ENCODE data around the gene KCNK15.
A peak's percentile ranks its signal among the peaks of the same experiment; 100 is the strongest.

KCNK15 gene

DNA sequence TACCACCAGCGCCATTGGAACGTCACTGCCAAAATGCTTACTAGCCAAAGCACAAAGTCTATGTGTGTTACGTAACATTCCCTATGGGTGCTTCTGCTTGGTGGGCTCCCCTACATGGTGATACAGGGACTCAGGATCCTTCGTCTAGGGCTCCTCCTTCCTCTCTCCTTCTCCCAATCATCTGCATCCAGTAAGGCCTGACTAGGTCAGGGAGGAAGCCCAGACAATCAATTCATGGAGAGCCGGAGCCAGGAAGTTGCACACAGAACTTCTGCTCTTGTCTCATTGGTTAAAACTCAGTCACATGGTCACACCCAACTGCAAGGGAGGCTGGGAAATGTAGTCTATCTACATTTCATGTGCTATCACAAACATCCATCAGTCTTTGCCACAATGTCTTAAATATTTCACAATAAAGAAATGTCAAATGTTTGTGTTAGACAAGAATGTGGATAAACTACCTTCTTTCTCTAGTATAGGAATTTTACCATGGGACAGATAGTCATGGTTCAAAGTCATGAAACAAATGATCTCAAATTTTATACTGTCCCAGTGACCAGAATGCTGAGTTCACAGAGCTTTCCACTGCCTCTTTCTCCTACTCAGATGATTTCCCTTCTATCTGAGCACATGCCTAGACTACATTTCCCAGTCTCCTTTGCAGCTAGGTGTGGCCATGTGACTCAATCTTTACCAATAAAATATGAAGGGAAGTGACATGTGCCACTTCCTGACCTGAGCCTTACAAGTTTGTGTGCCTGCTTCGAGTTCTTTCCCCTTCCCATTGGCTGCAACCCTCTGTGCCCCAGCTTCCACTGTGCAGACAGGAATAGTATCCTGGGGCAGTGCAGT lies 9.3 kb upstream of the KCNK15 start:
- DNase-seq: peak; percentile 81

DNA sequence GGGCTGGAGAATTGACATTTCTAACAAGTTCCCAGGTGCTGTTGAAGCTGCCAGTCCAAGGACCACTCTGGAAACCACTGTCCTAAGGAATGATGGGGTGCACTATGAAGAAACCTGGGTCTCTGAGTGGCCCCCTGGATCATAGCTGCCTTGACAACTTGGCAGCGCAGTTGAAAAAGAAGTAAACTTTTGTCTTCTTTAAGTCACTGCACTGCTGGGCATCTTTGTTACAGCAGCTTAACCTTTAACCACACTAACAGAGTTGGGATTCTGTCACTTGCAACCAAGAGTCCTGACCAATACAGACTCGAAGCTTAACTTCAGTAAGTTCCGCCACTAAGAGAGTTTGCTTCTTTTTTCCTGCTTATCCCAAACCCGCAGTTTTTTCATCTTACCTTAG lies 8.5 kb upstream of the KCNK15 start:
- no peak for DNase-seq

DNA sequence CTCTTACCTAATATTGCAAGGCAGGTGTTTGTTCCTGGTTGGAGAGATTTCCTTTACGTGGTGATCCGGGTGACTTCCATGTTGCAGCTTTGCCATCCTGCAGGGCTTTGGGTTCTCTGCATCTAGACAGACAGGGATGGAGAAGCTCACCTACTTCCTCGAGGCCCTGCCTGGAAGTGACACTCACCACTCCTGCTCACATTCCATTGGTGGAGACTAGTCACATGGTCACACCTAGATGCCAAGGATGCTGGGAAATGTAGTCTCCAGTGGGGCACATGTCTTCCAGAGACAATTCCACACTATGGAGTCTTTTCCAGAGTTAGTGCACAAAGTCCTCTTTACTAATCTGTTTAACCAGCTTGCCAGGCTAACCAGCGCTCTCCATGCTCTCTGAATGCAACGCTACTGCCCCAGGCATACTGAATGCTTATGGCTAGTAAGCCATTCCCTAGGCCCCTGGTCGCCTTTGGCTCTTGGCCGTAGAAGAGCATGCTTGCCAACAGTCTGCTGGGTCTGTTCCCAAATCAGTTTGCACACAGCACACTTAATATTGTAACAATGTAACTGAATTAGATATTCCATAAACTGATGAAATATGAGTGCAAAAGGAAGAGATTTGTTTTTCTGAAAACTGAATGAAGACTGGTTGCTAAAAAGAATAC lies 6.7 kb upstream of the KCNK15 start:
- peak; percentile 81 for DNase-seq

- DNase-seq: no peak
Observed at GRCh38 chr20:44739942-44740341, 5.7 kb upstream of the KCNK15 start.

GRCh38 chr20:44742304-44743079 lies 3.2 kb upstream of the KCNK15 start:
- DNase-seq: no peak

- DNase-seq: no peak
Observed at GRCh38 chr20:44743080-44743701, 2.5 kb upstream of the KCNK15 start.

GRCh38 chr20:44743916-44744655 lies 1.6 kb upstream of the KCNK15 start:
- no peak for DNase-seq

- no peak for DNase-seq
Observed at GRCh38 chr20:44745122-44745597, 505 bp upstream of the KCNK15 start.

DNA sequence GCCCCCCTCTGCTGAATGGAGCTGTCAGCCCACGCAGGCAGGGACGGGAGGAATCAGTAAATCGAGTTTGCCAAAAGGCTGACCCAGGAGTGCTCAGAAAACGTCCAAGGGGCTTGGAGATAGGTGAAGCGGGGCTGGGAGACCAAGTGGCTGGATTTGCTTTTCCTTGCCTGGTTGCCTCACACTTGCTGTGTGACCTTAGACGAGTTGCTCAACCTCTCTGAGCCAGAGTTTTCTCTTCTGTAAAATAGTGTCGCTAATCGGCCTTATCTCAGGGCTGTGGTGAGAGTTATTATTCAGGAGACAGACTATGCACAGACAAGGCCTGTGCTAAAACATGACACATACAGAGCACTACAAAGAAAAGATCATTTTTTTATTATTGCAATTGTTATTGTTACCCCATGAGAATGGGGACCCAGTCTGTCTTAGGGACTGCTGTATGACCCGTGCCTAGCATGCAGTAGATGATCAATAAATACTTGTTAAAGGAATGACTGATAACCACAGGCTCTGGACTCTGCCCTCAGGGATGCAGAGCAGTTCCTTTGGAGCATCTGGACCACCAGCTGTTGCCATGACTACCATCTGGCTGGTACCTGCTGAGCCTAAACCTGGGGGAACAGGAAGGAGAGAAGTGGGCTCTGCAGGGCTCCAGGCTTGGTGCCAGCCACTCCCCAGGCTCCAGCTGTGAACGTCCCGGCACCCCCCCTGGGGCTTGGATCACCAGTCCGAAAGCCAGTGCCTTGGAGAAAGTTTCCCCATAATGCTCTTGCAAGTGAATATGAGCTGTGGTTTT lies 901 bp downstream of the KCNK15 start:
- DNase-seq: no peak

GRCh38 chr20:44747166-44748004 lies 1.7 kb downstream of the KCNK15 start:
- peak; percentile 91 for DNase-seq

DNA sequence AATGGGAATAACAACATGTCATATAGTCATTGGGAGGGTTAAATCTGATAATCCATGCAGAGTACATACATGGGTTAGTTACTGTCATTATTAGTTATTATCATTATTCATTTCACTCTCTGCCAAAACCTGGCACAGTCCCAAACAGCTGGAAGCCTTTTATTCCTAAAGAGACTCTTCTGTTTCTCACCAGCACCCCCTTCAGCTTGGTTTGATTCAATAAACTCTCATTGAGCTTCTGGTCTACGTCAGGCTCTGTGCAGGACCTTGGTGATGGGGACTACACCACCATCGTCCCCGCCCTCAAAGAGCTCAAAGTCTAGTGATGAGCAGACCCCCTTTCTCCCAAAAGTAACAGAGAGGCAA lies 2.3 kb downstream of the KCNK15 start:
- DNase-seq: no peak

- DNase-seq: no peak
Observed at GRCh38 chr20:44750081-44750805, 4.6 kb downstream of the KCNK15 start.

GRCh38 chr20:44752099-44752931 lies 6.7 kb downstream of the KCNK15 start:
- no peak for DNase-seq

- peak; percentile 70 for DNase-seq
Observed at GRCh38 chr20:44754554-44754953, 8.9 kb downstream of the KCNK15 start.

DNA sequence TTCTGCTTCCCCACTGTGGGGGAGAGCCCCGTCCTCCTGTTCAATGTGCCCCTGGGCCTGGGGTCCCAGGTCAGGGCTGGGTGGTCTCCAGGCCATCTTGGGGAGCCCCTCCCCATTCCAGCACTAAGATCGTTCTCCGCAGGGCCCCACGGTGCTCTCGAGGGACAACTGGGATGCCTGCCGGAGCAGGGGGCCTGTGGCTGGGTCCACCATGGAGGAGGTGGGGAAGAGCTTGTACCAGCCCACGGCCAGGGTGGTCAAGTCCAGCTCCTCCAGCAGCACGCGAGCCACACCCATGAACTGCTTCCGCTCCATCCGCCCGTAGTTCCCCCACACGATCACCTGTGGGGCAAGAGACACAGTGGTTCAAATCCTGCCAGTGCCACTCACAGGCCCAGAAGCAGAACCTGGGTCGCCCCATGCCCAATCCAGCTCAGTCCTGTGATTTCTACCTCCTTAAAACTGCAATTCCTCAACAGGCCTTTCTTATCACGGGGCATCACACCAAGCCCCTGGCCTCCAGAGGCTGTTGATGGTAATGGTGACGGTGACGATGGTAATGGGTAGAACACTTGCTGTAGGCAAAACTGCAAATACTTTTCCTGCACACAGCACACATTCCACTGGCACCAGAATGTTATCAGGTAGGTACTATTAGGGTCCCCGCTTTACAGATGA lies 10.5 kb downstream of the KCNK15 start:
- DNase-seq: no peak

DNA sequence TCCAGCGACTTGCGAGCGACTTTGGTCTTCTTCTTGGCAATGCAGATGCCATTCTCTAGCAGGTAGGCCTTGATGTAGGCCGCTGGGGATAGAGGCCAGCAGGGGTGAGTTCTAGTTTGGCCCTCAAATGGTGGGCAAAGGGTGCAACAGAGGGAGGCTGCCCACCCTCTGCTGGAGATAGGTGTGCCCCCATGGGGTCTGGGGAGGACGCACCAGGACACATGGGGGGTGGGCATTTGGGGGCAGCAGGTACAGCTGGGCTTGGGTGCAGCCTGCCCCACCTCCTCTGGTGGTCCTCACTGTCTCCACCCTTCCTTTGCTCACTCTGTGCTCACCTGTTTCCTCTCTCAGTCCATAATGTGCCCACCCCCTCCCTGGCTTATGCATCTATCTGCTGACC lies 11.3 kb downstream of the KCNK15 start:
- no peak for DNase-seq

DNA sequence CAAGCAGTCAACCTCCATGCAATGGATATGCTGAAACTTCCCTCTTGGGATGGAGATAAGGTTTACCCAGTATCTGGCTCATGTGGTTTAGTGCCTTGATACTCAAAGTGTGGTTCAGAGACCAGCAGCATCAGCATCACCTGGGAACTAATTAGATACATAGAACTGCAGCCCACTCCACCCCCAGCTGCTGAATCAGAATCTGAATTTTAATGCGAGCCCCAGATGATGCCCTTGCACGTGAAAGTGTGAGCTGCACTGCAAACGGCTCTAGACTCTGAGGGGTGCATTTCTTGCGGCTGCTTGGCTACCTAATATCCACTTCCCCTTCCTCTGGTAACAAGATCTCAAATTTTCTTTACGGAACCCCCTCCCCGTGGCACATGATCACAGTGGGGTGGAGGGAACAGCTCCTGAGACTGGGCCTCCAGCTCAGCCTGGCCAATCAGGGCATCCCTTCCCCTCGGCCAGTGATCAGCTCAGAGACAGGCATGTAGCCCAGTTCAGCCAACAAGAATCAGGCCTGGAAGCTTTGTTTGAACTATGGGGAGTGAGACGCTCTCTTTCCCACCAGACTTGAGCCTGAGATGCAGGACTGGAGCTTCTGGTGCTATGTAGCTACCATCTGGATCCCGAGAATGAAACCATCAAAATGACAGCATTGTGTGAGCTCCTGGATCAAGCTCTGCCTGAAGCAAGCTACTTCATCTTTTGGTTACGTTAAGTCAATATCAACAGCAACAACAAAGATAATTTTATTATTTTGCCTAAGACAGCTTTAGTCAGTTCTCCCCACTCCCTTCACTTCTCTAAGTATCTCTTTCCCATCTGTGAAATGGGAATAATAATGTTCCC lies 12.8 kb downstream of the KCNK15 start:
- no peak for DNase-seq

Measured in islet precursor cell (in vitro differentiated cells).